ENCODE measurements around the gene RANBP3. TPM values are rescaled to one million over a fixed set of nuclear protein-coding genes. Genes with fewer than 3 reads are reported as not detected.
"Not testable (repeated sequence)": the region's sequence is repeated elsewhere in the genome, so short reads cannot be mapped to it uniquely, and the experiment has no call there.

Gene RANBP3
- total RNA-seq, 1 donor from 2014 or later, result 95.5 TPM

DNA sequence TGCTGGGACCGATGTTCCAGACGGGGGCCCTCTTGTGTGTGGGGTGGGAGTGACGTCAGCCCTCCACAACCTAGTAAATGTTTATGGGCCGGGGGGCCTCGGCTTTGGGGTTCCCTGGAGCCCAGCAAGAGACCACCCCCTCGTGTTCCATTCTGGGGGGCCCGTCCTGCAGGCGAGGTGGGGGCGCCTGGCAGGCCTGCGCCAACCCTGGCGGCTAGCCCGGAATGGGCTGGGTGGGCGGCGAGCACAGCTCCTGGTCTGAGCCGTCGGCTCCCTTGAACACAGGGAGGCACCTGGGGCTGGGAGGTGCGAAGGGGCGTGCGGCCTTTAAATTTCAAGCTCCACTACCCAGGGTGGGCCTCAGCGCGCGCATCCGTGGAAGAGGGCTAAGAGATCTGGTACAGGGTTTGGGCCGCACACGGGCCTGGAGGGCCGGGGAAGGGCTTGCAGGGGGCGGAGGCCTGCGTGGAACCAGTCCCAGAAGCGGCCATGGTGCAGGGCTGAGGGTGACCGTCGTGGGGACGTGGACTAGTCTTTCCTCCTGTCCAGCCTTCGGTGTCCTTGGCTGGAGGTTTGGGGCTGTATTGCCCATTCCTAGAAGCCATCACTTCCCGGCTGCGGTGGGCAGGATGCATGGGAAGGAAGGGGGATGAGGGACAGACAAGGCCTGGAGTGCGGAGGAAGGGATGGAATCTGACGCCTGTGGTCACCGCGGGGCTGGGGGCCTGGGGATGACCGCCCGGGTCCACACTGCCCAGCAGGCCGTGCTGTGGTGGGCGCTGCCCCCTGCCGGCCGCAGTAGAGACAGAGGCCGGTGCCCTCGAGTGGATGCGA, 85.8 kb downstream of the RANBP3 start:
- intact Hi-C loops (cut with micrococcal nuclease), result loop anchor here (1.0 kb wide), 1 partner anchor 88 kb away; no protein-coding TSS in a partner anchor

GRCh38 chr19:5891572-5891937, 86.4 kb downstream of the RANBP3 start:
- intact Hi-C loops (cut with micrococcal nuclease), result no loop called here

- intact Hi-C loops (cut with micrococcal nuclease), result no loop called here
These were observed 87.8 kb downstream of the RANBP3 start for GRCh38 chr19:5890099-5890498.

- intact Hi-C loops (cut with micrococcal nuclease), result no loop called here
These were observed 88.5 kb downstream of the RANBP3 start for GRCh38 chr19:5889288-5889971.

- intact Hi-C loops (cut with micrococcal nuclease), result not testable (repeated sequence)
These were observed 93.7 kb downstream of the RANBP3 start for GRCh38 chr19:5884065-5884811.

GRCh38 chr19:5883157-5883873, 94.6 kb downstream of the RANBP3 start:
- intact Hi-C loops (cut with micrococcal nuclease), result not testable (repeated sequence)

- intact Hi-C loops (cut with micrococcal nuclease), result no loop called here
These were observed 95.4 kb downstream of the RANBP3 start for GRCh38 chr19:5882421-5882968.

- intact Hi-C loops (cut with micrococcal nuclease), result no loop called here
These were observed 96.2 kb downstream of the RANBP3 start for GRCh38 chr19:5881543-5882299.

GRCh38 chr19:5880604-5881078, 97.3 kb downstream of the RANBP3 start:
- intact Hi-C loops (cut with micrococcal nuclease), result no loop called here

DNA sequence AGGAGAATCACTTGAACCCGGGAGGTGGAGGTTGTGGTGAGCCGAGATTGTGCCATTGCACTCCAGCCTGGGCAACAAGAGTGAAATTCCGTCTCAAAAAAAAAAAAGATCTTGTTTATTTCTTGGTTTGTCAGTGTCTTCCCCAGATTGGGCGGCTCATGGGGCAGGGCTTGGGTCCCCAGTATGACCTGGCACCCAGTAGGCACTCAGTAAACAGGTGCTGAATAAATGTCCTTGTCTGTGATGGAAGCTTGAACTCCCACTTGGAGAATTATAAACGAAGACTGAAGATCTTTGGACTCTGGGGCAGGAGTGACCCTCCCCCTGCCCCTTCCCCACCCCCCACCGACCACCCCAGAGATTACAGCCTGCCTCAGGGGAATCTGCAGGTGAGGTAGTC, 97.7 kb downstream of the RANBP3 start:
- intact Hi-C loops (cut with micrococcal nuclease), result no loop called here

DNA sequence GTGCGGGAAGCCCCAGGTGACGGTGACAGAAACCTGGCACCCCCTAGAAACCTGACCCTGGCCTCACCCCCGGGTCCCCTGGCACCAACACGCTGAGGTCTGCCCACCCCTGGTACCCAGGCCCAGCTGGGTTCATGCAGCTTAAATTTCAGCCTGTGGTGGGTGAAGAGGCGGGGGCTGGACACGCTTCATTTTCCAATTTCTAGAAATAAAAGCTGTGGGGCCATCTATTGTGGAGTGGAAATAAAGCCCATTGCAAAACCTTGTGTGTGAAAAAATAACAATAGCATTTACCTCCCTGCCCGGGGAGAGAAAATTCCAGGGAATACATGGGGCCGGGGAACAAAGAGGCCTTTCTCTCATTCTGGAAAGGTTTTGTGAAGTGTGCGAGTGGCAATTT, 100.1 kb downstream of the RANBP3 start:
- intact Hi-C loops (cut with micrococcal nuclease), result no loop called here

DNA sequence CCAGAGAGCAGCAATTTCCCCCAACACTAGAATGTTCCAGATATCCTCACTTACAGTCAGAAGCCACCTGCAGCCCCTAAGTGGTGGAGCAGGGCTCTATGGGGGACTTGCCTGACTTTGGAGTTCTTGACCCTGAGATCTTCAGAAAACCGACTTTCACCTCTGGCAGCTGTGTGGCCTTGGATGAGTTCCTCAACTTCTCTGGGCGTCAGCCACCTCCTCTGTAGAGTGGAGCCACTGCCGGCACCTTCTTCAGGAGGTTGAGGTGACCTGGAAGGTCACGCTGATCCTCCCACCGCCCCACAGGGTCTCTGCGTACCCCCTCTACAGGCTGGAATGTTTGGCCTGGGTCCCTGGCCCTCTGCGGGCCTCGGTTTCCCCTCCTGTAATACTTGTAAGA, 100.5 kb downstream of the RANBP3 start:
- intact Hi-C loops (cut with micrococcal nuclease), result no loop called here

DNA sequence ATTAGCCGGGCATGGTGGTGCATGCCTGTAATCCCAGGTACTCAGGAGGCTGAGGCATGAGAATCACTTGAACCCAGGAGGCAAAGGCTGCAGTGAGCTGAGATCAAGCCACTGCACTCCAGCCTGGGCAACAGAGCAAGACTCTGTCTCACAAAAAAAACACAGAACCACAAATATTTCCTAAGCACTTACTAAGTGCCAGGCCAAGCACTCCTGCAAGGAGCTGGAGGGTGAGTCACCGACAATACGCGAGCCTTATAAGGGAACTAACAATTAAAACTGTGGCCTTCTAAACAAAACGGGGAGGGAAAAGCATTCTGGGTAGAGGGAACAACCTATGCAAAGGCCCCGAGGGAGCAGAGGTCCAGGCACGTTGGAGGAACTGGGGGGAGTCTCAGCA, 103.4 kb downstream of the RANBP3 start:
- intact Hi-C loops (cut with micrococcal nuclease), result not testable (repeated sequence)

GRCh38 chr19:5873617-5874199, 104.2 kb downstream of the RANBP3 start:
- intact Hi-C loops (cut with micrococcal nuclease), result no loop called here

- intact Hi-C loops (cut with micrococcal nuclease), result no loop called here
These were observed 107.0 kb downstream of the RANBP3 start for GRCh38 chr19:5870986-5871394.

GRCh38 chr19:5867201-5868136, 110.5 kb downstream of the RANBP3 start:
- intact Hi-C loops (cut with micrococcal nuclease), result no loop called here

Measured in T-helper 2 cell treated with Interferon-gamma antibody and Interleukin-4, amounts not matched to agents 100 ng/mL and 5 ng/mL, for 36 hours (primary cell).